NCI-H748 (cell line): Measurements from ENCODE around the gene MAGI1.

Experiments
- DNase-seq: peaks from one replicate; lab custom pipeline; 2025; ENCODE audit not compliant: unreplicated experiment; lab: John Stamatoyannopoulos, UW

MAGI1 gene

DNA sequence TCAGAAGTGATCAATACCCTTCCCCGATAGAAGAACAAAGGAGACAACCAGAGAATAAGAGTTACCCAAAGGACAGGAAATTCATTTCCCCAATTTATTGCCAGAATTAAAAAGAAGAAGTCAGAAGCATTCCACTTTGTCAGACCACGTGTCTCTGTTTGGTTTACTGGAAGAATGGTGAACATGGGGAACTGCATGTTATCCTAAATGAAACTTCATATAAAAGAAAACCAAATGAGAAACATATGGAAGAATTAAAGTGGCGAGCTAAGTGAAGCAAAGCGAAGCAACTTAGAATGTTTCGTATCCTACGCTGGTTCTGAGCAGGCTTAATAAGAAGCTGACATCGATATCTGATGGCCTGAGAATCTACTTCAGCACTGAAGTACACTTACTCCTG is 190.7 kb downstream of the MAGI1 start:
- no peak for DNase-seq

DNA sequence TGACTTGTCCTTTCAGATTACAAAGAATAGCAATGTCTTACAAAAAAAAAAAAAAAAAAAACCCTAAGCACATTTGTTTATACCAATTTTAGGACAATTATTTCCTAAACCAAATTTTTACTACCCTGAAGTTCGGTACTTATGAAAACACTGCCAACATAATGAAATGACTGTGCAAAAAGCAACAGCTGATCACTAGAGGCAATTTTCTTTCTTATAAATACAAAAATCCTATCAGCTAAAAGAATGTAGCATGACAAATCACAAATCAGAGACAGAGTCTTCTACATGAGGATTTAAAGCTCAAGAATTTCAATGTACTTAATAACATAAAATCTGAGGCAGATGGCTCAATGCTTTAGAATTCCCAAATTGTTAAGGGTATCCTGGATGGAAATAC is 191.8 kb downstream of the MAGI1 start:
- DNase-seq: no peak

DNA sequence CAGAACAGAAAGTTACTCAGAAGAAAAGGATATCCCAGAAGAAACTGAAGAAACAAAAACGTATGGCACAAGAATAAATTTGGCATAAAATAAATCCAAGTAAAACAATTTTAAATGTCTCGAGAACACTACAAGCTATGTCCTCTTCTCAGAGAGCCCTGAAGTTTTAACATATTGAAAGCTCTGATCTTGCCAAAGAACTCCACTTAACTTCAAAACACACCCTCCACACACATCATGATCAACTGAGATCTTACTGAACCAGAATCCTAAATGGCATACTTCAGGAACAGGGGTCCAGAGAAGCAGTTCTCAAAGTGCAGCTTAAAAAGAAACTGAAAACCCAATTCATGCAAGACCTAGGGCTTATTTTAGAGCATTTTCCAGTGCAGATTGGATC is 194.3 kb downstream of the MAGI1 start:
- DNase-seq: no peak

DNA sequence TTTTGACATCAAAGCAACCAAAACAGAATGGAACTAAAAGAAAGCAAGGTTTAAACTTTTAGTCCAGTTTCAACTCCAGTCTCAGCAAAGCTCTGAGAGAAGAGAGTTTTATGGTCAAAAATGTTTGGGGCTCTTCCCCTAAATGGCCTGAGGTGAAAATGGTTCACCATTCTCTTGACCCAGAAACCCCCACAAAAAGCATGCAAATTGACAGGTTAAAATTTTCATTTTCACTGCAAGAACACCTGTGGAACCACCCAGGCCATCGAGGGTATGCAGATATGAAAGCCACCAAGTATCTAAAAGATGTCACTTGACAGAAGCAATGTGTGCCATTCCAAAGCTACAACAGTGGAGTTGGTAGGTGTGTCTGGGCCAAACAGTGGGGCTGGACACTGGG is 195.0 kb downstream of the MAGI1 start:
- no peak for DNase-seq

DNA sequence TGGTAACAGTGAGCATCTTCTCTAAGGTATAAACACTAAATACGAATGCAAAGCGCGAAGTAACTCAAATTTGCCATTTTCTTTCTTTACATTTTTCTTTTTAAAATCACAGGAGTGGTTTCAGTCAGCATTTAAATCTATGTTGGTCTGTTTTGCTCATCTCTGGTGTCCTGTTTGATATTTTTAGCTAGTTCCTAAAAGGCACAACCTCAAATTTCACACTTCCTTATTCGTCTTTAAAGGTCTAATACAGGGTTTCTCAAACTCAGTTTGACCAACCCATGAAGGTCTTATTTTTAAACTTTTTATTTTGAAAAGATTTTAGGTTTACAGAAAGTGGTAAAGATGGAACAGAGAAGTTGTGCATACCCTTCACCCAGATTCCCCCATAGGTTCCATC is 201.1 kb downstream of the MAGI1 start:
- DNase-seq: no peak

DNA sequence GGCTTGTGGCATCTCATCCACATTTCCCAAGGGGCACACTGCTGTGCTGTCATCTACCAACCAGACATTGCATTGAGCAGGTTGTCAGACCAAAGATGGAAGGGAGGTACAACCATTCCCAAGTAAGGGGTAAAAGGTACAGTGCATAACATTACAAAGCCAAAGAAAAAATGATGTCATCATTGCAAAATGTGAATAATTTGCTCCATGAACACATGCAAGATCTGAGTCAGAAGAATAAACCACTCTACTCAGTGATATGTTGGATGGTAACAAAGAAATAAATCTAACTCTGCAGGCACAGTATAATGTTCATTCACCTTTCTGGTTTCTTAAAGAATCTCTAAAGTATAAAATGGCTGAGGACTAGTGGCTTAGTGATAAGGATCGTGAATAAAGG is 202.7 kb downstream of the MAGI1 start:
- no peak for DNase-seq

DNA sequence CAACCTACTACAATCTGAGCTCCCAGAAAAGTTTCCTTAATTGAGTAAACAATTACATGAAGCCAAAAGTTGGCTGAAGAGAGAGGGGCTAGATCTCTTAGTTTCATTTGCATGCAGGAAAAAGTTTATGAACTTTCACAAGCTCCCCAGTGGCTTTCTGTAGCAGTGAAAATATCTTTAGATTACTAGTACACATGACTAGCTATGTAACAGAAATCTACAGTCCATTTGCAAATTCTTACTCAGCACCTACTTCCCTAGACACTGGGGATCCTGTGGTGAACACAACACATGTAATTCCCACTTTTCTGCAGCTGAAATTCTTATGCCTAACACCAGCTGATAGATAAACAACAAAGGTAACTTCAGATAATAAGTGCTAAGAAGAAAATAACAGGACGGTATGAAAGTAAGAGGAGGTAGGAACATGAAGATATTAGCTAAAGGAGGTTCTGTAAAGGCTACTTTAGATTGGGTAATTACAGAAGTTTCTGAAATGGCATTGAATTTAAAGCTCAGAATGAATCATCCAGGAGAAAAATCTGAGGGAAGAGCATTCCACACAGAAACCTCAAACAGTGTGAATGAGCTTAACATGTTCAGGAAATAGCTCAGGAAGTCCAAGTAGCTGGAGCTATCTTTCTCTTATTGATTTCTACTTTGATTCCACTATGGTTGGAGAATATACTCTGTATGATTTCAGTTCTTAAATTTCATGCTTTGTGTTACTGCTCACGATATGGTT is 204.8 kb downstream of the MAGI1 start:
- no peak for DNase-seq

DNA sequence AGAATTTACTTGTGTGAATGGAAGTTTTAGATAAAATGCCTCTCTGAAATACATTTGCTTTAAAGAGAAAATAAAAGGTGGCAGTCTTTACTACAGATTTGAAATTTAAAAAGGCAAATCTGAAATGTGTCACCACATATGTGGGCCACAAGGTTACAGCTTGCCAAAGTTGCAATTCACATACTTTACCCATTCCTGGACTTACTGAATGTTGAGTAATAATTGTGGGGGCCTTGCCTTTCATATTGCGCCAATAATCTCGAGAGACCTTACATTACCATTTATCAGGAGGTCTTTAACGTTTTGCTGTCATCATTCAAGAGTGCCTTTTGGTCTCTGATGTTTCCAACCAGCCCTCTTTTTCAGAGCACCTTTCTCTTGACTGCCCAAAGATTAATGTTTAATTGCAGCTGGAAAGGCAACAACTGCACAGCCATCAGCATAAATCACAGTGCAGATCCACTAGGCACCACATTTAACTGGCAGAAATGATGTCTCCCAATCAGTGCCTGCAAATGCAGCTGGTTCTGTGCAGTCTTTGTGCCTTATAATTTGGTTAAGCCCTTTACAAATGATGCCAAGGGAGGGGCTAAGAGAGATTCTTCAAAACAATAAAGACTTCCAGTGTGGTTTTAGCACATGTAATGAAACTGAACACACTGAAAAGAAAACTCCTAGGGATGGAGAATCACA is 206.8 kb downstream of the MAGI1 start:
- no peak for DNase-seq

DNA sequence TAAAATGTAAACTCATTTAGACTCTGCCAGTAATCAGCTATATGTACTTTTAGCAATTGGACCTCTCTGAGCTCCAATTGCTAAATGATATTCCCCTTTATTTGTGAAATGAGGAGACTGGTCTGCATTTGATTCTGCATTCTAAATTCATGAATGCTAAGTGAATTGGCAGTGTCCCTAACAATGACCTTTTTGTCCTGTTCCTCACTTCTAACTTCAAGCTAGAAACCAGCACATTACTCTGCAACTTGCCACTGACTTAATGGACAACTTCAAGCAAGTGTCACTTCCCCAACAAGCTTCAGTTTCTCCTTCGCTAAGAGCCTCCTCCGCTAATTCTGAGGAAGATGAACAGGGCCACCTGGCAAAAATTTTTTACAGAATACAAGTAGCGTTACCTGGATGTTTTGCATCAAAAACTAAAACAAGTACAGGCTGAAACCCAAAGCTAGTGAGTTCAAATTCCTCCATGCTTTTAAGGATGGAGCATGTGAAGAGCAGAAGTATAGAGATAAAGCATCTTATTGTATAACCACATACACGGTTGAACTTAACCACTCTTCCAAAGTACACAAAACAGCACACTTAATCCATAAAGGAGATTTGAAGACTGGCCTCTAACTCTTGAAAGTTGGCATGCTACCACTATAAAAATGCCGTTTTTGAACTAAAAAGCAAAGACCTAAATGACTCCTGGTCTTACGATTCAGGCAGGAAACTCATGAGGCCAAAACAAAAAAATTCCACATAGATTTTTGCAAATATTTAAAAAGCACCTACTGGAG is 207.6 kb downstream of the MAGI1 start:
- no peak for DNase-seq

DNA sequence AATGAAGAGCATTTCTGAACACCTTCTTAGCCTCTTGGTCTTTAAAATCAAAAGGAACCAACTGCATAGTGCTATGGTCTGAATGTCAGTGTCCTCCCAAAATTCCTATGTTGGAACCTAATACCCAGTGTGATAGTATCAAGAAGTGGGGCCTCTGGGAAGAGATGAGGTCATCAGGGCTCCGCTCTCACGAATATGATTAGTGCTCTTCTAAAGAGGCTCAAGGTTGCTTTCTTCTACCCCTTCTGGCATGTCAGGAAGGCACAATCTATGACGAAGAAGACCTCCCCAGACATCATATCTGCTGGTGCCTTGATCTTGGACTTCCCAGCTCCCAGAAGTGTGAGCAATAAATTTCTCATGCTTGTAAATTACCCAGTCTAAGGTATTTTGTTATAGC is 209.5 kb downstream of the MAGI1 start:
- DNase-seq: no peak

DNA sequence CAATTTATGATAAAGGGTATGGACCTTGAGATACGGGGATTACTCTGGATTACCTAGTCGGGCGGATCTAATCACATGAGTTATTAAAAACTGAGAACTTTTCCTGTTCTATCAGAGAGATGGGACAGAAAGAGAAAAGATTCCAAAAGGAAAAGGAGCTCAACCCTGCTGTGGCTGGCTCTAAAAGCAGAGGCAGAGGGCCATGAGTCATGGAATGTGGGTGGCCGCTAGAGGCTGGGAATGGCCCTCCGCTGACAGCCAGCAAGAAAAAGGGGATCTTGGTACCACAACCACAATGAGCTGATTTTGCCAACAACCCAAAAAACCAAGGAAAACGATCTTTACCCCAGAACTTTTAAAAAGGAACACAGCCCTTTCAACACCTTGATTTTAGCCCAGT is 210.0 kb downstream of the MAGI1 start:
- DNase-seq: no peak

DNA sequence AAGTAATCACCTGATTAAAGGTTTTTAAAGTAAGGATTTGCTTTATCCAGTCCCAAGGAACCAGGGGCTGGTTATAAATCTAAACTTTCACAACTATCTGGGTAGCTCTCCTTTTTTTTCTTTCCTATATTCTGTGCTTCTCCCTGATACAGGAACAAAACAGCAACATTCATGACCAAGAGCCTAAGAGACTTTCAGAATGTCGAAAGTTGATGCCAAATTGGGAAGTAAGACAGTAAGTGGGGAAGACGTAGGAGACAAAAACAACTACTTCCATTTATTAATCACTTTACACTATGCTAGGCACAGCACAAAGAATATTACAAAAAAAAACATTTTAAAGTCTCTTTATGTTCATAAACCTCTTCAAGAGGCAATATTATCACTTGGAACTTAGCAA is 211.6 kb downstream of the MAGI1 start:
- DNase-seq: no peak

DNA sequence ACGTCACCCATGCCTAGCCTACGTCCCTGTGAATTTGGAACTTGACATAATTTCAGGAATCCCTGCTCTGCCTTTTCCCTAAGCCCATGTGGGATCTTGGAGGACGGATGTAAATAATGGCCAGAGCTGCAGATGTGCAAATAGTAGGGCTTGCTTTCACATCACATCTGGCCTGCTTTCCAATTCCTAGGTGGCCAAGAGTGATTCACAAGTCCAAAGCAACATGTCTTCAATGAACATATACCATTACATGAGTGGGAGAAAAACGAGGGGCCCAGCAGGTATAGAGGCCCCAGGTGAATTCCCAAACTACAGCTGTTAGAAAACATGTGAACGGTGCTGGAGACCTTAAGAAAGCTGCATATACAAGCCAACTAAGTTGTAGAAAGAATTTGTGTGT is 214.6 kb downstream of the MAGI1 start:
- DNase-seq: no peak

DNA sequence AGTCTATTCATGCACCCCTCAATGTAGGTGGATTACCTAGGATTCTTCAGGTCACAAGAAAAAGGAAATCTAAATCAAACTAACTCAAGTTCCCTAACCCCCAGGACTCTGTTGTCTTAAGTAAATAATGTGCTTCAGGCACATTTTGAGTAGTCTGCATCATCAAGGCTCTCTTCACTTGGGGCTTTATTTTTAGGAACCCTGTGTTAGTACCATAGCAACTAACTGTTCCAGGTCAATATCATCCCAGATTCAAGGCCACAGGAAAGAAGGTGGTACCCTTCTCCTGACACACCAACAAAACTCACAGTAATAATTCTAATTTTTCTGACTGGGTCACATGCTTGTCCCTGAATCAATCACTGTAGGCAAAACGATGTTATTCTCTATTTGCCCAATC is 218.1 kb downstream of the MAGI1 start:
- no peak for DNase-seq

DNA sequence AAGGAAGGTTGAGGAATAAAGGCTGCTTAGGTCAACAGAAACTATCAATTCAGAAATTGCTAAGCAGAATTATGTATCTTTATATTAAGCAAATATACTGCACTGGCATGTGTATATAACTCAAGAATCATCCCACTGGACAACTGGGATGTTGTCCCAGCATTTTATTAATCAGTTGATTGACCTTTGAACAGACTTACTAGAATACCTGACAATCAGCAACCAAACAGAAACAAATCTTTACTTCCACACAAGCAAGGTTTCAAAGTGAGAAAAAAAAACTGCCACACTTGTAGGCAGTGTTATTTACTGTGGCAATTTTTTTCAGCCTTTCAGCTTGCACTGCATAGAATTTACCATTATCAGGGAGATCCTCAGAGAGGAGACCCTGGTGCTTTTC is 218.8 kb downstream of the MAGI1 start:
- no peak for DNase-seq

DNA sequence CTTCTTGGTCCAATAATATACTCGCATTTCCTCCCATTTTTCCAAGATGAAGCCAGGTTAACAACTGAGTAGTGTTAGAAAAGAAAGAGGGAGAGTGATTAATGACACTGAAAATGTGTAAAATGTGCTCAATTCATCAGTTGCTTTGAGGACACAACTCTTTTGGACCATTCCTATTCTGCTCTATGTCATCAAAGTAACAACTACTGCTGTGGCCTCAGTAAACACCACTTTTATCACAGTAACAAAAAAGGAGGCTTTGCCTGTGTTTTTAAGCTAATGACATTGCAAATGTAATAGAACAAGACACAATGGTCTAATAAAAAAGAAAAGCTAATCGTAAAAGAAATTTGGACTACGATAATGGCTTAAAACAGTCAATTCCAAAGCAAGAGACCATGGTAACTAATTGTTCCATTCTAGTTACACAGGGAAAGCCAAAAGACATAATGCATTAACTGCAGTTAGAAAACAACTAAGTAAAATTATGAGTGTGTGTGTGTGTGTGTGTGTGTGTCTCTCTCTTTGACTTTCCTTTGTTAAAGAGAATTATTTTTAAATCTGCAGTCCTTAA is 221.1 kb downstream of the MAGI1 start:
- DNase-seq: peak; percentile 58

DNA sequence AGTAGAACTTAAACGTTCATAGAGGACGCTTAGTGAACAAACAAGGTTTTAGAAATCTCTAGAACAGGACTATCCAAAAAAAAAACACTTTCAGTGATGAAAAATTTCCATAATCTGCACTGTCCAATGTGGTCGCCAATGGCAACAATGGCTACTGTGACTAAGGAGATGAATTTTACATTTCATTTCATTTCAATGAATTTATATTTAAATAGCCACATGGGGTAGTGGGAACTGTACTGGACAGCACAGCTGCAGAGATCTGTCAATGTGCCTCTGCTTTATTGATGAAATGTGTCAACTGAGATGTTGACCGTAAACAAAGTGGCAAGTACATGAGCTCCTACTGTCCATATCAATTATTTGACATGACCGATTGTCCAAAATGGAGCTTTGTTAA is 222.5 kb downstream of the MAGI1 start:
- no peak for DNase-seq

DNA sequence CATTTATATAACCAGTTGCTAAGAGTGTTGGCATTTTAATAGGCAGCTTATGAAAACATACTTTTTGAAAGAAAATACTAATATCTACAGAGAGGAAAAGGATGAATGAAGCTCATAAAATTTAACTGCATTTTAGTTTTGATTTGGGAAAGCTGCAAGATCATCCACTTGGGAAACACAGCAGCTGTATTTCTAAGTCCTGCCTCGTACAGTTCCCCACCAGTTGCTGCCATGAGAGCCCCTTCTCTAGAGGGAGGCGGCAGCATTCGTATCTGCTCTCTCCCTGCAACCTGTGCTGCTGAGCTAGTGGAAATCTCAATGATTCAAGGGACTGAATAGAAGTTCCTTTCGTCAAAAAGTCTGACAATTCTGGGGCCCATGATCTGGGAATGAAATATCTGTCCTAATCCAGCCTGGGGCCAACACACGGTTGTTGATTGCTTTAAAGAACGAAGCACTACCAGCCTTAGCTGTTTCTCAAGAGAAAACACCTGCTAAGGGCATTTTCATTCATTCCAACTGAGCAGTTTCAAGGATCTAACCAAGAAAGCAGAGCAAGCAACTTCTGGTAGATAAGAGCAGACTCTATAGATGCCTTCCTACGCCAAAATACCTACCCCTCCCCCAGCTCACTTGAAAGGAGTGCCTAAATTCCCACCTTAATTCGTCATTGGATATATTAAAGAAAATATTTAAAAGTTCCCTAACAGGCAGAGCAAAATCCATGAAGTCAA is 223.7 kb downstream of the MAGI1 start:
- DNase-seq: no peak

DNA sequence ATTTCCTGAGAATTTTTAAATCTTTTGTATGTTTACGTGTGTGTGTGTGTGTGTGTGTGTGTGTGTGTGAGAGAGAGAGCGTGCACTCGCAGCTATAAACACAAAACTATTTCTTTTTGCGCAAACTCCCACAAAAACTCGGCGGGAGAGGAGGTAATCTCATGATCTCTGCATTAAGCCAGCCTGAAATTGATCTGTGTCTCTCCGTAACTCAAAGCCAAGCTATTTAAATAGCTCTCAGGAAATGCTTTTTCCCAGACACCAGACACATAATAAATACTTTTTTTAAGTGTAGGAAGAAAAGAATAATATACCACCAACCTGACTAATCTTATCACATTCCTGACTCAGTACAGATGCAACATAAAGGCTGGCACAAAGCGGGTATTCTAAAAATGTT is 226.8 kb downstream of the MAGI1 start:
- no peak for DNase-seq

DNA sequence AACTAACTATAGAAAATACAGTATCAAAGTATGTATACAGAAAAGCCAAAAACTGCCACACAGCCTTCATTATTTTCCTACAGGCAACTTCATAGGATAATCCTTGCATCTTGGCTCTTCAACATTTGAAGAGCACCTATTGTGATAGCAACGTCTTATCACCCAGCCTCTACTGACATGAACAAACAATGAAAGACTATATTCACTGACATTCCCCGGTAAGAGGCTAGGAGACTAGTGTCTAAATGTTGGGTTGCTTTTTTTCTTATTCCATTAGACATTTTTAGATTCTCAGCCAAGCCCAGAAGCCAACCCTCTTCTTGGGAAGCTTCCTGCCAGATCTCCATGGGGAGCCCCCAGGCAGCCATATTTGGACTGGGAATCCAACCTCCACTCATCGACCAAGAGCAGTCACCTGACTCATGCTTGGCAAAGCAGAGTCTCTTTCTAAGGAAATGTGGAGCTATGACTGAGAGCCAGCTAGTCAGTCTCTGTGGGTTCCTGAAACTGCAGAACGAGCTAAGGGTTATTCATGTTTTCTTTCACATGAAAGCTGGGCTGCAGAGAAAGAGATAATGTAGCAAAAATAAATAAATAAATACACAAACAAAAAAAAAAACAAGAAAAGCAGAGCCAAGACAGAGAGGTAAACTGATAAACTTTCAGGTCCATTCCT is 227.5 kb downstream of the MAGI1 start:
- DNase-seq: no peak

DNA sequence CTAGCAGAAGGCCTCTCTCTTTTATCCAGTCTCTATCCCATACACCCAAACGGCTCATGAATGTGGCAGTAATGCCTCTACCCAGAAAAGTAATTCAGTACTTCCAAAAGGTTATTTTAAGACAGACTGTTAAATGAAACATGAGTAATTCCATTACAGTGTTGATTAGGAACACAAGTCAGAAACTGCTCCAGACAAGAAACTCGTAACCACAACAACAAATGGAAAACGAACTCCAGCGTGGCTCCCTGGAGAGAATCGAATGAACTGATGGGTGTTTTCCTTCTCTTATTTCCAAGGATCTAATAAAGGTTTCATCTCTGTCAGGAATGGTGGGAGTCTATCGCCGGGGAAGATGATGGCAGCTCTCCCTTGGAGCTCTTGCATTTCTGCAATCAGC is 228.4 kb downstream of the MAGI1 start:
- DNase-seq: no peak
